Pons (tissue), 1 donor: ENCODE results near the gene KCTD7.
"Not testable (repeated sequence)": the region's sequence is repeated elsewhere in the genome, so short reads cannot be mapped to it uniquely, and the experiment has no call there.

Experiments
- DNase-seq: peaks from one replicate; pipeline ENCODE4 v3.0.0-alpha.2; 2016; ENCODE audit warnings: low spot score

Gene KCTD7

GRCh38 chr7:66682350-66683093 lies 53.8 kb downstream of the KCTD7 start:
- no peak for DNase-seq

- not testable (repeated sequence) for DNase-seq
These were observed 54.6 kb downstream of the KCTD7 start for GRCh38 chr7:66683094-66683769.

GRCh38 chr7:66683770-66684123 lies 55.1 kb downstream of the KCTD7 start:
- DNase-seq = no peak

GRCh38 chr7:66685663-66686062 lies 57.0 kb downstream of the KCTD7 start:
- not testable (repeated sequence) for DNase-seq

- no peak for DNase-seq
These were observed 58.5 kb downstream of the KCTD7 start for GRCh38 chr7:66687186-66687585.

- not testable (repeated sequence) for DNase-seq
These were observed 59.0 kb downstream of the KCTD7 start for GRCh38 chr7:66687672-66688071.

GRCh38 chr7:66689081-66689480 lies 60.4 kb downstream of the KCTD7 start:
- no peak for DNase-seq

- DNase-seq = no peak
These were observed 64.7 kb downstream of the KCTD7 start for GRCh38 chr7:66693331-66693730.
